ENCODE data around the gene TMEFF2.

- TF ChIP-seq POLR2A (IDR thresholded peaks at IDR 0.05; ENCODE audit: low read depth, low read length), result no peak
- TF ChIP-seq POLR2AphosphoS5 (IDR thresholded peaks at IDR 0.05; ENCODE audit: low read depth, low read length), result no peak
- no peak for TF ChIP-seq TAF1 (IDR thresholded peaks at IDR 0.05; ENCODE audit: borderline replicate concordance, low read depth, low read length)
Measured at GRCh38 chr2:192067631-192068030, 127.1 kb downstream of the TMEFF2 start.
